Endometrium (tissue), 2 donors: ENCODE results near the gene SIPA1.
"Not testable (repeated sequence)": the region's sequence is repeated elsewhere in the genome, so short reads cannot be mapped to it uniquely, and the experiment has no call there.

Experiments
- FAIRE-seq: peaks from 2 replicates; lab custom pipeline; 2012; peaks lifted over from hg19 to GRCh38; lab: Jason Lieb, UNC
- donor health status: control.
- donor health status: control.

Gene SIPA1

DNA sequence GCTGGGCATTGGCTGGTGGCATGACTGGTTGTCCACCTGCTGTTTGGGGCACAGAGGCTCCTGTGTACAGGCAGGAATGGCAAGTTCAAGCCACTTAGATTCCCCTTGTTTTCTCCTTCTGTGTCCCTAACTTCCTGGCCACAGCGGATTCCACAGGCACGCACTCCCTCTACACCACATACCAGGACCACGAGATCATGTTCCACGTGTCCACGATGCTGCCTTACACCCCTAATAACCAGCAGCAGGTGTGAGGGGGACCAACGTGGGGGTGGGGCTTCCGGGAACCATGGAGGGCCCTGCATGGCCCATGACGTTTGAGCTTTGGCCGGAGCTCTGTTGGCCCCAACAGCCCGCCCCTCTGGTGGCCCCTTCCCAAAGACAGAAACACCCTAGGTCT lies 7.8 kb downstream of the SIPA1 start:
- no peak for FAIRE-seq

DNA sequence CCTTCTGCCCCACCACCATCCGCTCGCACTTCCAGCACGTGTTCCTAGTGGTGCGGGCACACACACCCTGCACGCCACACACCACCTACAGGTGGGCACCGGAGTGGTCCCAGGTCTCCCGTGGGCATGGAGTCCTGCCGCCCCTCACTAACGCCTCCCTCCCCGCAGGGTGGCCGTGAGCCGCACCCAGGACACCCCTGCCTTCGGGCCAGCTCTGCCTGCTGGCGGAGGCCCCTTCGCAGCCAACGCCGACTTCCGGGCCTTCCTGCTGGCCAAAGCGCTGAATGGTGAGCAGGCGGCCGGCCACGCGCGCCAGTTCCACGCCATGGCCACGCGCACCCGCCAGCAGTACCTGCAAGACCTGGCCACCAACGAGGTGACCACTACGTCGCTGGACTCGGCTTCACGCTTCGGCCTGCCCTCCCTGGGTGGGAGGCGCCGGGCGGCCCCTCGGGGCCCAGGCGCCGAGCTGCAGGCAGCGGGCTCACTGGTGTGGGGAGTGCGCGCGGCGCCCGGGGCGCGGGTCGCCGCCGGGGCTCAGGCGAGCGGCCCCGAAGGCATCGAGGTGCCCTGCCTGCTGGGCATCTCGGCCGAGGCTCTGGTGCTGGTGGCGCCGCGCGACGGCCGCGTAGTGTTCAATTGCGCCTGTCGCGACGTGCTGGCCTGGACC lies 8.5 kb downstream of the SIPA1 start:
- FAIRE-seq, result no peak

DNA sequence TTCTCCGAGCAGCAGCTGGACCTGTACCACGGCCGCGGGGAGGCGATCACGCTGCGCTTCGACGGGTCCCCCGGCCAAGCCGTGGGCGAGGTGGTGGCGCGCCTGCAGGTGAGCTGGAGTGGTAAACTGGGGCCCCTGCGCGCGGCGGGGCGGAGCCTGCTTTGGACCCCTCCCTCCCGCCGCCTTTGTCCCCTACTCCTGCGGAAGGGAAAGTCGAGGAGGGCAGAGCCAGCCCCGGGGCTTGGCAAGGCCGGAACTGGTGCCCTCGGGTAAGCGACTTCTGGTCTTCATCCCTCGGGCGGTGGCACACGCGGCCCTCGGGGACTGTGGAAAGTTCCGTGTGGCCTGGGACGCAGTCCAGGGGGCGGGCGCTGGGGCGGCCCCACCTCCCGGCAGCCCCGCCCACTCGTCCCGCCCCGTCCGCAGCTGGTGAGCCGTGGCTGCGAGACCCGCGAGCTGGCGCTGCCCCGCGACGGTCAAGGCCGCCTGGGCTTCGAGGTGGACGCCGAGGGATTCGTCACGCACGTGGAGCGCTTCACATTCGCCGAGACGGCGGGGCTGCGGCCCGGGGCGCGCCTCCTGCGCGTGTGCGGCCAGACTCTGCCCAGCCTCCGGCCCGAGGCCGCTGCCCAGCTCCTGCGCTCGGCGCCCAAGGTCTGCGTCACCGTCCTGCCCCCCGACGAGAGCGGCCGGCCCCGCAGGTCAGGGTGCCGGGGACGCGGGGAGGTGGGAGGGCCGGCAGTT lies 9.2 kb downstream of the SIPA1 start:
- no peak for FAIRE-seq

DNA sequence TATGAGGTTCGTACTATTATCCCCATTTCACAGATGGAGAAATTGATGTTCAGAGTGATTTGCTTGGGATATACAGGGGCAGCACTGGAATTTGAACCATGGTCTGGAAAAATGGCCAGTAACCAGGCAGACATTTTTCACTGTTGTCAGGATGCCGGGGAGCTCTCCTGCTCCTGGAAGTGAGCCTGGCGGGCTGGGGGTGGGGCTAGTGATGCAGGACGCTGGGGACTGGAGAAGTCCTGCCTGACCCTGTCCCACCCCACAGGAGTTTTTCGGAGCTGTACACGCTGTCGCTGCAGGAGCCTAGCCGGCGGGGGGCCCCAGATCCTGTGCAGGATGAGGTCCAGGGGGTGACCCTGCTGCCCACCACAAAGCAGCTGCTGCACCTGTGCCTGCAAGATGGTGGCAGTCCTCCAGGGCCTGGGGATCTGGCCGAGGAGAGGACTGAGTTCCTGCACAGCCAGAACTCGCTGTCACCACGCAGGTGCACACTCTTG lies 11.1 kb downstream of the SIPA1 start:
- no peak for FAIRE-seq

DNA sequence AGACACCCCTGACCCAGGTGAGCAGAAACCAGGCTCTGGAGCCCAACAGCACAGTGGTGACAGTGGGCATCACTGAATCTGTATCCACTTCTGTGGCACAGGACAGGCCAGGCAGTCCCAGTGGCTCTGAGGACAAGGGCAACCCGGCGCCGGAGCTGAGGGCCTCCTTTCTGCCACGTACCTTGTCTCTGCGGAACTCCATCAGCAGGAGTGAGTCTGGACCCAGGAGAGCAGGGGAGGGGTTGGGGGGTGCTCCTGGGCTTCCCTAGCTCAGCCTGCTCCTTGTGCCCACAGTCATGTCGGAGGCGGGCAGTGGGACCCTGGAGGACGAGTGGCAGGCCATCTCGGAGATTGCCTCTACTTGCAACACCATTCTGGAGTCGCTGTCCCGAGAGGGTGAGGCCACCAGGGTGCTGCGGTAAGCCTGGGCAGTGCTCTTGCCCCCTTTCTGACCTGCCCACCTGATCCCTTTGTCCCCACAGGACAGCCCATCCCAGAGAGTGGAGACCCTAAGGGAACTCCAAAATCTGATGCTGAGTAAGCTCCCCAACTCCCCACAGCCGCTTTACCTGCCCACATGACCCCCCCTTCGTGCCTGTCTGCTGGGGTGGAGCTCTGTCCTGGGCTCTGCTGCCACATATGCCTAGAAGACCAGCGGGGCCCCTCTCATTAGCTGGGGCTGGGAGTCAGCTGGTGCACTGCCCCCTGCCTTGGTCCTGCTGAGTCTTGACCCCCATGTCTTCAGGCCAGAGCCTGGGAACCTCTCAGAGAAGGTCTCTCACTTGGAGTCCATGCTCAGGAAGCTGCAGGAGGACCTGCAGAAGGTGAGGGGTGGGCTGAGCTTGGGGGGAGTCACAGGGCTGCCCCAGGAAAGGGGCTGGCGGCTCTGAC lies 12.0 kb downstream of the SIPA1 start:
- FAIRE-seq, result no peak

DNA sequence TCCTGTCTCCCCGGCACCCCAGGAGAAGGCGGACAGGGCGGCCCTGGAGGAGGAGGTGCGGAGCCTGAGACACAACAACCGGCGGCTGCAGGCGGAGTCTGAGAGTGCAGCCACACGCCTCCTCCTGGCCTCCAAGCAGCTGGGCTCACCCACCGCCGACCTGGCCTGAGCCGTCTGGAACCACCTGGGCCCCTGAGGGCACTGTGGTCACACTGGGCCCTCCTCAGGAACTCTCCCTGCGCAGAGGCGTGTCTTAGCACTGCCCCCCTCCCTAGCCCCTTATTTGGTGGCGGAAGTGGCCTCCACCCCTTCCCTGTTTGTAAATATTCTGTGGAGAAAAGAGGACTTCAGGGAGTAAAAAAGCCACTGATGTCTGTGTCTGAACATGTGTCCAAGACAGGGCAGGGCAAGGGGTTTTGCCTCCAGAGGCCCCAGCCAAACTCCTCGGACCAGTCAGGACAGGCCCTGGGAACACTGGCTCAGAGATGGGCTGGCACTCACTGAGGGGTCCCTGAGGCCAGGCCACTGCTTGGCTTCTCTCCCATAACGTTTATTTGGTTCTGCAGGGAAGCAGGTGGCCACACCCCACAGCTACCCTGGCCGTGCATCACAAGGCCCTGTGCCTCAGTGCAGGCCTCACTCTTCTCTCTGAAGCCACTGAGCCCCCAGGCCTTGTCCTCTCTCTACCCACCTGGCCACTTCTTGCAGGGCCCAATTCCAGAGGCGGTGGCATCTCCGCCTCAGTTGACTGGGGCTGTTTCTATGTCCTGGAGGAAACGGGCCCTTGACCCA lies 12.8 kb downstream of the SIPA1 start:
- FAIRE-seq, result no peak

DNA sequence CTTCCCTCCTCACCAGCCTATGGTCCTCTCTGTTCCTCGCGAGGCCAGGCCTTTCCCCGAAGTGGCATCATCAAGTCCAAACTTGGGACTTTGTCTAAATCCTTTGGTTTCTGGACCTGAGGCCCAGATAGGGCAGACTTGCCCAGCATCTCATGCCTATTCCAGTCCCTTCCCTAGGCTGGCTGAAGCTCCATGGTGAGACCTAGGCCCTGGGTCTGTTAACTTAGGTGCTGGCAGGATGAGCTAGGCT lies 13.4 kb downstream of the SIPA1 start:
- no peak for FAIRE-seq

DNA sequence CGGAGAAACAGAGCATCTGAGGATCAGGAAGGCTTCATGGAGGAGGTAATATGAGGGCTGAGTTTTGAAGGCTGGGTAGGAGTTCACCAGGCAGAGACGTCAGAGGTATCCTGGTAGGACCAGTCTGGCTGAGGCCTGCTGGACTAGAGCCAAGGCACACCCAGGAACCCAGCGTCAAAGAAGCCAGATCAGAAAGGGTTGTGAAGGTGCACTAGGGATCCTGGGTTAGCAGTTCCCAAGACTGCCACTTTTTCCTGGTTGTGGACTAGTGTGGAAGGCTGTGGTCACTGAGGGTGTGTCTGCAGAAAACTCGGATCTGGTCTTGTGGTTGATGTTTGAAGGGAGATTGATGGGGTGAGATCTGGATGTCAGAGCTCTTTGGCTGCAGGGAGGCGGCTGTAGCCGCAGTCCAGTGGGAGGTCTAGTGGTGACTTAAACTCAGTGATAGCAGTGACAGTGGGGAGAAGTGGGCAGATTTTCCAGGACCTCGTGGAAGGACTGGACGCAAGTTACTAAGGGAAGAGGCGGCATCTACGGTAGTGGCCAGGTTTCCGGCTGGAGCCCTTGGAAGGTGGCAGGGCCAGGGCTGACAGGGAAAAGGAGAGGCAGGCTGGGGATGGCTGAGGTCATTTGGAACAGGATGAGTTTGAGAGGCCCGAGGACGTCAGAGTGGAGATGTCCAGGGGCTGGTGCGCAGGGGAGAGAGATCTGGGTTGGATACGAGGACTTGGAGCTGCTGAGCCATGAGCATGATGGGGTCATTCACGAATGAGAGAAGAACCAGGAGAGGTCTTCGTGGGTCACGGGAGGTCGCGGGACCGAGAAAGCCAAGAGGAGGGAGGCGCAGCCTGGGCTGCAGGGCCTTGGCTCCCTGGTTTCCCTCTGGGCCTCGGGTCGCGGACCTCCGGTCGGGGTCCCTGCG lies 13.9 kb downstream of the SIPA1 start:
- FAIRE-seq, result no peak

DNA sequence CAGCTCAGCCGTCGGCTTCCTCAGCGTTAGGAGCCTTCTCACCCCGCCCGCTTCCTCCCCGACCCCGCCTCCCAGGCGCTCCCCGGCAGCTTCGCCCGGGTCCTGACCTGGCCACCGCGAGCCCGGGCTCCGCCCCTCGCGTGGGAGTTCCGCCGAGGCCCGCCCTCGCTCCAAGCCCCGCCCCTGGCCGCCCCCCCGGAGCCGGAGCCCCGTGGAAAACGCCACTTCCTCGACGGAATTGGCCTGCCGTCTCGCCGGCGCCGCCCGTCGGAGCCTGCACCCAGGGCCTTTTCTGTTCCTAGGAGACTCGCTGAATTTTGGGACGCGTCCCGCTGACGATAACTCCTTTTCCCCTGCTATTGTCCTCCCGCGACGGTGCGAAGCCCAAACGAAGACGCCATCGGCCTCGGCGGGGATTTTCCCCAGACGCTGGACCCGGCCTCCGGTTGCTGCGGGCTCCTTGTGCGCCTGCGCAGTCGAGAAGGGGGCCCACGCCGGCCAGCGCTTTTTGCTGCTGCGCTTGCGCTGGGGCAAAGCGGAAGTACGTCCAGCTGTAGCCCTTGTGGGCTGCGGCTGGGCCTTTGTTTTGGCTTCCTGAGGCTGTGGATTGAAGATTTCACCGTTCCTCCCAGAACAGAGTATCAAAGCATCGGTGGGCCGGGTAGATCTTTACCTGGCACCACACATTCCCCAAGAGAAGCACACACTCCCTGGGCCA lies 14.8 kb downstream of the SIPA1 start:
- peak; percentile 51 for FAIRE-seq

DNA sequence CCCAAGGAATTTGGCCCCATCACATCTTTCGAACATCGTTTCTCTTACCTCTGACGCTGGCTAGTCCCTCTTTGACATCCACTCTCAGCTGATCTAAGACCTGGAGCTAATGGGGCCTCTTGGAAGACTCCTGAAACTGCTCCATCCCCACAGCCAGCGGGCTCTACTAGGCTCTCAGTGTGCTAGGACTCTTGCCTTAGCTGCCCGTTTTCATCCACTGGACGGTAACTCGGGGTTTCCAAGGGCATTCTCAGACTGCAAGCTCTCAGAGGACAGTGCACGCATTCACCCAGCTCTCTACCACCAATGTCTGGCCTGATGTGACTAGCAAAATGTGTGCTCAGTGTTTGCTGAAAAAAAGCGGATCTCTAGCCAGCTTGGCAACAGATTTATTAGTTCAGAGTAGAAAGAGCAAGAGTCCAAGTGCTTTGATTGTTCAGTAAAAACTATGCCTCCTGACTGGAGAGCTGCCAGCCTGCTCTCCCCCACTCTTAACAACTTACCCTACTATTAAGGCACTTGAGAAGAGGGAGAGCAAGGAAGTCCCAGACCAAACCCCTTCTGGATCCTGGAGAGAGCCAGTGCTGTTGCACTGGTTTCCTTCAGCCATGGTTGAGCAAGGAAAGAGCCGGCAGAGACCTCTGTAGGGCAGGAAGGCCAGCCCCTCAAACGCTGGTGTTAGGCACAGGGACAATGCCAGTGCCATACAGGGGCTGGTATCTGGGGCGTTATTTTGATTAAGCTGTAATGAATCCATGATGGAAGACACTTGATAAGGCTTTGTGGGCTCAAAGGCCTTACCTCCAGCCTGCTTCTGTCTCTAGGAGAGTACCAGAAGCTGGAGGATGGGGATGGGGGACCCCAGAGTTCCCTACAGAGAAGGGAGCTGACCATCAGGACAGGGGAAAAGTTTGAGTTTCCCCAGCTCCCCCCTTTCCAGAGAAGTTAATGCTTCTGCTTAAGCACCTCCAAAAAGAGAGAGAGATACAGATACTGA lies 15.6 kb downstream of the SIPA1 start:
- FAIRE-seq, result no peak

DNA sequence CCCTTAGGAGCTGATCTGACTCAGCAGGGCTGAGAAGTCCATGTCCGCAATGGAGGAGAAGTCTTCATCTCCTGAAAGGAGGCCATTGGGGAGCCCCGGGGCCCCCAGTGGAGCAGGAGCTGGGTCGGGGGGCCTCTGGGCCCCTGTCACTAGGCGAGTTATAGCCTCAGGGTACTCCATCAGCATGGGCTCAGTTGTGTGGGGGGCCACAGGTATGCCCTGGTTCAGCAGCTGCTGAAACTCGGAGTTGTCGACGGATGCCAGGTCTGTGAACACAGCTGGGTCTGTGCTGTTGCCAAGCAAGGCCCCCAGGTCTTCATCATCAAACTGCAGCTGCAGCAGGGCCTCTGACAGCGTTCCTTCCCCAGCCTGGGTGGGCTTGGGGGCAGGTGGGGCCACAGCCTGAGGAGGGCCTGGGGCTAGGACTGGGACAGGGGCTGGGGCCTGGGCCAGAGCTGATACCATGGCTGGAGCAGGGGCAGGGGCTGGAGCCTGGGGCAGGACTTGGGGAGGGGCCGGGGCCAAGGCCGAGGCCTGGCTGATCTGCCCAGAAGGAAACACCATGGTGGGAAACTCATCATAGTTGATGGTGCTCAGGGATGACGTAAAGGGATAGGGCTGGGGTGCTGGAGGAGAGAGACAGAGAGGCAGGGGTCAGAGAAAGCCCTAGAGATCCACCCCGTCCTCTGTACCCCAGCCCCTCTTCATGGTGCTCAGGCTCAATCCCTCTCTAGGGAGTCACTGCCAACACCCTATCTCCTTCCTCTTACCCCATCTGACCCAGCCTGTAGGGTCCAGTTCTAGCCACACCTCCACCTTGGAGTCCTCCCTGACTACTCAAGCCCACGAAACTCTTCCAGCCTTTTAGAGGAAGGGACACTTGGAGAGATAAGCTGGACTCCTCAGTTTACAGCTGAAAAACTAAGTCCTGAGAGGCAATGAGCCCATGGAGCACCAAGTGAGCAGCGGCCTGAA lies 16.8 kb downstream of the SIPA1 start:
- FAIRE-seq, result no peak

DNA sequence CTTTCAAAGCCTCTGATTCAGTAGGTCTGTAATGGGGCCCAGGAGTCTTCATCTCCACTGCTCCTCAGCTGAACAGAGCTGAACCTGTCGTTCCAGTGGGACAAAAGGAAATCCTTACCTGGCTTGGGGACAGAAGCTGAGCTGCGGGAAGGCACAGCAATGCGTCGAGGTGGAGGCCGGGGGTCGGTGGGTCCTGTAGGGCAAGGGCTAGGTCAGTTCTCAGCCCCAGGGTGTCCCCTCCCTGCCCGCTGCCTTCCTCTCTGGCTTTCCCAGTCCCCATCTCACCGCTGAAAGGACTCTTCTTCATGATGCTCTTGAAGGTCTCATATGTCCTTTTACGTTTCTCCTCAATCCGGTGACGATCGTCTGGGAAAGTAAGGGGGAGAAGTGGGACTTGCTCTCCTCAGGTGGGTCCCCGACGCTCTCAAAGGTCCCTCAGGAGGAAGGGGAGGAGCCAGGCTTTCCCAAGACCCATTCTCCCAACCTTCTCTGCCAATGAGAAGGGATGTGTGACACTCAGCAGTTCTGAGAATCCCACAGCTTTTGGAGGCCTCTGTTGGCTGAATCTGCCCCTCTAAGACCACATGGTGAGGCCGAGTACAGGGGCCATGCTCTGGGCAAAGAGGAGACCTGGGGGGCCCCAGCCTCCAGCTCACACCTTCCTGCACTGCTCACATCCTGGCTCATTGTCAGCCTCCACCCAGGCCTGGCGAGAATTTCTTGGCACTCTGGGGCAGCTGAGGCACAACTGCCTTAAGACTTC lies 17.9 kb downstream of the SIPA1 start:
- FAIRE-seq, result no peak

DNA sequence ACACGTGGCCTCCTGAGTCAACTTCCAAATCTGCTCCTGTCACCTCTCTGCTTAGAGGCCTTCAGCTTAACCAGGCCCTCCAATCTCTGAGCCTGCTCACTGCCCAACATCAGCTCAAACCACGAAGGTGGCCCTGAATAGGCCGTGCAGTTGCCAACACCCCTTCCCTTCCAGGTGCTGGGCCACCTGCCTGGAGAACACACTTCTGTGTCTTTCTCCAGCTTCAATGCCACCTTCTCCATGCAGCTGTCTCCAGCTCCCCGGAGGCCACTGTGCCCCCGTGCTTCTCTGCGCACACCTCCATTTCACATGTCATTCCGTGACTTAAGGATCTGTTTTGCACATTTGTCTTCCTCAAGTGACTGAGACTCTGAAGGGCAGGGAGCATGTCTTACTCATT lies 19.5 kb downstream of the SIPA1 start:
- no peak for FAIRE-seq

DNA sequence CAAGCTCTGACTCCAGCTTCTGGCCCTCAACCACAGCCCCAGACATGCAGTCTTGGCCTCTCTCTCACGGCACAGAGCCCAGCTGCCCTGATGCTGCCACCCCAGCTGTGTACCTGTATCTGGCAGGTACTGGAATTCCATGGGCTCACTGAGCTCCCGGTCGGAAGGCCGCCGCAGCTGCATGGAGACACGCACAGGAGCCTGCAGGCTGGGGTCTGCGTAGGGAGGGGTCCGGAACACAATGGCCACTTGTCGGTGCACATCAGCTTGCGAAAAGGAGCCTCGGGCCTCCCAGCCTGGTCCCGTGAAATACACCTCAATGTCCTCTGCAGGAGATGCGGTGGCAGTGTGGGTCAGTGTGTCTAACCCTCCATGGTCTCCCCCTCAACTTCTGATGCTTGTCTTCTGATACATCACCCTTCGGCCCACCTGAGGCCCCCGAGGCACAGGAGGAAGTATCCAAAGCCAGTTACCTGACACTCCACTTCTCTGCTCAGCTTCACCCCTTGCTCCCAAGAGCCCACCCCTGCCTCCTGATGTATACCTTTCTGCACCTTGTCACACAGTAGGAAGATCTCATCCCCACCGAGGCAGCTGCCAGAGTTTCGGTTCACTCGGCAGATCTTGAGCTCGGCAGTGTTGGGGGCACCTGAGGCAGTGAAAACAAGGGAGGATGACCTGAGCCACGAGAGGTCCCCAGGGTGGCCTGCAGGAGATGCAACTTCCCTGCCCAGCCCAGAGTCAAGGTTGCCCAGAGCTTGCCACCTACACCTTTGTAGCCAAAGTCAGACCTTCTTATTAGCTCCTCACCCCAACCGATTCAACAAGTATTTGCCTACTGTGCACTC lies 20.5 kb downstream of the SIPA1 start:
- FAIRE-seq, result no peak

DNA sequence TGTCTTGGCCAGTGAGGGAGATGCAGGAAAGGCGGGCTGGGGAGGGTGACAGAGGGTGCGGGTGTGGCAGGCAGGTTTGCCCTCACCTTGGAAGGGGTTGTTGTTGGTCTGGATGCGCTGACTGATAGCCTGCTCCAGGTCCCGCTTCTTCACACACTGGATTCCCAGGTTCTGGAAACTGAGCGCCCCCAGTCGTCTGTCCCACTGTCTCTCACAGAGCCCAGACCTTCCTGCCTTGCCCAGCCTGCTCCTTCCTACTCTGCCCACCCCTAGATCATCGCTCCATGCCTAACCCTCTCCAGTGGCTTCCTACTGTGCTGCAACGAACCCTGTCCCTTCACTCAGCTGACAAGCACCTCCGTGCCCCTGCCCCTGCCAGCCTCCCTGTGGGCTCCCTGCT lies 22.1 kb downstream of the SIPA1 start:
- FAIRE-seq, result no peak

DNA sequence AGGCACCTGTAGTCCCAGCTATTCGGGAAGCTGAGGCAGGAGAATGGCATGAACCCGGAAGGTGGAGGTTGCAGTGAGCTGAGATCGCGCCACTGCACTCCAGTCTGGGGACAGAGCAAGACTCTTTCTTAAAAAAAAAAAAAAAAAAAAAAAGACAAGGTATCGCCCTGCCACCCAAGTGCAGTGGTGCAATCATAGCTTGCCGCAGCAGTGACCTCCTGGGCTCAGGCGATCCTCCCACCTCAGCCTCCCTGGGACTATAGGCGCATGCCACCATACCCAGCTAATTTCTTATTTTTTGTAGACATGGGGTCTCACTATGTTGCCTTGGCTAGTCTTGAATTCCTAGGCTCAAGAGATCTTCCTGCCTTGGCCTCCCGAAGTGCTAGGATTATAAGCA lies 23.0 kb downstream of the SIPA1 start:
- FAIRE-seq, result not testable (repeated sequence)
